Testis (tissue), 2 donors: Measurements from ENCODE around the gene TCHP.

ENCODE experiments used
- CTCF ChIP-seq, 3 experiments: fragments of 450-650 bp in 2 of 3; fragments of 200-600 bp in 1 of 3; sonication (generic) in 1 of 3; IDR thresholded peaks; one replicate each; pipeline ENCODE4 v1.5.1; 2016 to 2019; ENCODE audit warnings: antibody characterized with exemption in 3 of 3, mild to moderate bottlenecking in 2 of 3, moderate library complexity in 1 of 3
- POLR2A ChIP-seq: fragments of 450-650 bp; IDR thresholded peaks from one replicate; pipeline ENCODE4 v1.6.1; 2017; ENCODE audit warnings: antibody characterized with exemption, mild to moderate bottlenecking, moderate library complexity

GRCh38 chr12:109915171-109916040, 15.3 kb downstream of the TCHP start:
- TF ChIP-seq CTCF (IDR thresholded peaks at IDR 0.05) (no peak), POLR2A (no peak)
